NCI-H82 (cell line): ENCODE results near the gene SLC22A17.

ENCODE experiments used
- DNase-seq: peaks from one replicate; lab custom pipeline; 2025; lab: John Stamatoyannopoulos, UW

Gene SLC22A17

DNA sequence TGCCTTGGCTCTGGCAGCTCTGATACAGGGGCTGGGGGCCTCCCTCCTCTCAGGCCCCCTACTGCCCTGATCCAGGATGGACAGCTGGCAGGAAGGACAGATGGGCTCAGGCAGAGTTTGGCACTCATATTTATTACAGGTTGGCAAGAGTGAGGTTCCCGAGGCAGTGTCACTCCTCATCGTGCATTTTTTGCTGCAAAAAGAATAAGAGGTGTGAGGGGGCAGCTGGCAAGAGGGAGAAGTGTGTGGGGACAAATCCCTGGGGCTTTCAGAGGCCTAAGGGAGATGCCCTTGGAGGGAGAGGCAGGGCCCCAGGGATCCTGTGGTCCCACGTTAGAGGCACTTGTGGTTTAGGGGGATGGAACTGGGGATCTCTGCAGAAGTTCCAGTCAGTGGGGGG is 29.2 kb upstream of the SLC22A17 start:
- DNase-seq: no peak

DNA sequence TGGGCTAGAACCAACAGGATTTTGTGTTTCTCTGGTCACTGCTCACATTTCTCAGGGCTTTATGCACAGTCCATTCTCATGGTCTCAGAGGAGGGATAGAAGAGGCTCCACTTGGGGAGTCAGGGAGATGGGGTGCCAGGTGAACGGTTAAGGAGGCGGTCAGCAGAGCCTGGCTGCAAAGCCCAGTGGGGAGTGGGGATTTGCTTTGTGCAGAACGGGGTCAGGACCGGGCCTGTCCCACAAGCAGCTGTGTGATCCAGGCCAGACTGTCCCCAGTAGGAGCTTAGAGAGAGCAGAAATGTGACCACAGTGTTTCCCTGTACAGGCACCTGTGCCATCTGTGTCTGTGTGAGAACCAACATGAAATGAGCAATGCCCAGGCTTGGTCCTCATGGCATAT is 28.3 kb upstream of the SLC22A17 start:
- no peak for DNase-seq

DNA sequence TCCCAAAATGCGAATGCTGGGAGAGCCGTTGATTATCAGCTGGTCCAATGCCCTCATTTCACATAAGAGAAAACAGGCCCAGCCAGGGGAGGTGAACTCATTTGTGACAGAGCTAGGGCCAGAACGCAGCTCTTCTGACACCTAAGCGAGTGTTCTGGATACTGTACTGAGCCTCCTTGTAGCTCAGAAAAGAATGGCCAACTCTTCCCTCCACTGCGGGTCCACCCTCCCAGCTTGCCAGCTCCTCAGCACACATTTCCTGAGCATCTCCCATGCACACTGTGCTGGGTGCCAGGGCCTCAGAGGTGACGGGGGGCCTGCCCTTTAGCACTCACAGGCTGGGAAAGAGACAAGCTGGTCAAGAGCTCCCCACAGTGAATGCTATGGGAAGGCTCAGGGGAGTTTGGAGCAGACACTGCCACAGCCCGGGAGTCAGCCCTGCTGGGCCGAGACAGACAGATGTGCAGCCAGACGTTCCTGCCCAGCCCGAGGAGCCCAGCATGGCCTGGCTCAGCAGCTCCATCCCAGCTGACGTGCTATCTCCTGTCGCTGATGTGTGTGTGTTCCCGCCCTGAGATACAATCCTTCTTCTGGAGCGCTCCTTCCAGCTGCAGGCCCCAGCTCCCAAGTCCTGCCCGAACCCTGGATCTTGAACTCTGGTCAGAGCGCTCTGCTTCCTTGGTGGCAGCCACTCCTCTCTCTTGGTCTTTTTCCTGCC is 27.7 kb upstream of the SLC22A17 start:
- DNase-seq: no peak

- DNase-seq: peak; percentile 98
Observed at GRCh38 chr14:23379366-23380196, 26.9 kb upstream of the SLC22A17 start.

- DNase-seq: no peak
Observed at GRCh38 chr14:23378612-23379220, 26.0 kb upstream of the SLC22A17 start.

- DNase-seq: no peak
Observed at GRCh38 chr14:23377573-23378563, 25.2 kb upstream of the SLC22A17 start.

- no peak for DNase-seq
Observed at GRCh38 chr14:23377198-23377550, 24.5 kb upstream of the SLC22A17 start.

DNA sequence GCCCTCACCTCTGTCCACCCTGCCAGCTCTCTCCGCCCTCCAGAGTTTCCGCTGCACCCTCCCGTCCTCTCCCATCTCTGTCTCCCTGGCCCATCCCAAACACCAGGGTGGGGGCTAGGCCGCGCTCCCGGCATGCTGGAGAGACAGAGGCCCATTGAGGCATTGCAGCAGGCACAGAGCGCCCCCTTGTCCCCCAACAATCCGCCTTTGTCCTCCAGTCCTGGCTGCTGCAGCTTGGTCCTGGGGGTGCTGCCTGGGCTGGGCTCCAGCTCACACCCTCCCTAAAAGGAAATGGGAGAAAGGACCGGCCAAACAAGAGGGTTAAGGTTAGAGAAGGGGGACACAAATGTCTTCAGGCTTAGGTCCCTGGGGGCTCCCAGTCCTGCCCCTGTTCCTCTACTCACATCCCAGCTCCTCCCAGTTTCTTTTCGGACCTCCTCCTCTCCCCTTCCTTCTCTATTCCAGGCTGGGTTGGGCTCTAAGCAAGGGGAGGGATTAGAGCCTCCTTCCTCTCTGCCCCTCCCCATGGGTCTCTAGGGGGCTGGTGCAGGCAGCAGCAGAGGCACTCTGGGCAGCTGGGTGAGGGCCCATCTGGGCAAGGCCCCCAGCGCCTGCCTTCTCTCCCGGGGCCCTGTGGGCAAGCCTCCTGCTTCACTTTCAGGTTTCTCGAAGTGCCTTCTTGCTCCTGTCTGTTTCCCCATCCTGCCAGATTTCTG is 24.0 kb upstream of the SLC22A17 start, which contains the start of gene CMTM5:
Gene CMTM5, plus strand, starts transcription at position 565 of the 716 bp plus-strand sequence. CDS start 206 bp downstream, outside the sequence.
- DNase-seq: peak; percentile 96

GRCh38 chr14:23375527-23376251 is 23.0 kb upstream of the SLC22A17 start:
- no peak for DNase-seq

DNA sequence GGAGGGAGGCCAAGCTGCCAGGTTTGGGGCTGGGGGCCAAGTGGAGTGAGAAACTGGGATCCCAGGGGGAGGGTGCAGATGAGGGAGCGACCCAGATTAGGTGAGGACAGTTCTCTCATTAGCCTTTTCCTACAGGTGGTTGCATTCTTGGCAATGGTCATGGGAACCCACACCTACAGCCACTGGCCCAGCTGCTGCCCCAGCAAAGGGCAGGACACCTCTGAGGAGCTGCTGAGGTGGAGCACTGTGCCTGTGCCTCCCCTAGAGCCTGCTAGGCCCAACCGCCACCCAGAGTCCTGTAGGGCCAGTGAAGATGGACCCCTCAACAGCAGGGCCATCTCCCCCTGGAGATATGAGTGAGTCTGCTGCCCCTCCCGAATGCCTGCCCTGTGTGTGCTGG is 20.4 kb upstream of the SLC22A17 start:
- no peak for DNase-seq

DNA sequence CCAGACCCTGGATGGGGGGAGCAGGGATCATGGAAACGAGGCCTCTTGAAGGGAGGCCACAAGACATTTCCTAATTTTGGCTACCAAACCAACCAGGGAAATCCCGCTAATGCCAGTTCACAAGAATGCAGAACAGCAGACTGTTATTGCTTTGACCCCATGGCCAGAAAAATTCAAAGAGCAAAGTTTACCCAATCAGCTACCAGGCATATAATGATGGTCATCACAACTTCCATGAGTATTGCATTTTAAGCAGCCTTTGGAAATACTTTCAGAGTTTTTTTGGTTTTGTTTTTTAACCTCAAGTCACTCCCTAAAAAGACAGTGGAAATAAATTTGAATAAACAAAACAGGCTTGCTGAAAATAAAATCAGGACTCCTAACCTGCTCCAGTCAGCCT is 19.8 kb upstream of the SLC22A17 start, which contains the start of gene IL25:
Gene IL25, plus strand, starts transcription at position 301 of the 400 bp plus-strand sequence.
- no peak for DNase-seq

DNA sequence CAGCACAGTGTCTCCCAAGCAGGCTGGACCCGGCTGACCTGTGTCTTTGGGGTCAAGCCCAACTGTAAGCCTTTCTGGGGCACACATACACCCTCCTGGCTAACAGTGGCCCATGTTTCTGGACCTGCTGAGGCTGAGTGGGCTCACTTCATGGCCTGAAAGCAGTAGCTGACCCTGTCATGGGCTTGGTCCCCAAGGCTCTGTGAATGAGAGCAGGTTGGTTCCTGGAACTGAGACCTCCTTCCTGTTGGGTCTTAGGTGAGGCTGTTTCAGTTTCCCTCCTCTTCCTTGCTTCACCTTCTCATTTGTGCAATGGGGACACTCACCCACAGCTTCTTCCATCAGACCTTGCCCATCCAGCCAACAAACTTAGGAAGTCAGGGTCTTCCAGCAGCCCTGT is 19.2 kb upstream of the SLC22A17 start:
- no peak for DNase-seq

- DNase-seq: no peak
Observed at GRCh38 chr14:23370221-23370620, 17.5 kb upstream of the SLC22A17 start.

DNA sequence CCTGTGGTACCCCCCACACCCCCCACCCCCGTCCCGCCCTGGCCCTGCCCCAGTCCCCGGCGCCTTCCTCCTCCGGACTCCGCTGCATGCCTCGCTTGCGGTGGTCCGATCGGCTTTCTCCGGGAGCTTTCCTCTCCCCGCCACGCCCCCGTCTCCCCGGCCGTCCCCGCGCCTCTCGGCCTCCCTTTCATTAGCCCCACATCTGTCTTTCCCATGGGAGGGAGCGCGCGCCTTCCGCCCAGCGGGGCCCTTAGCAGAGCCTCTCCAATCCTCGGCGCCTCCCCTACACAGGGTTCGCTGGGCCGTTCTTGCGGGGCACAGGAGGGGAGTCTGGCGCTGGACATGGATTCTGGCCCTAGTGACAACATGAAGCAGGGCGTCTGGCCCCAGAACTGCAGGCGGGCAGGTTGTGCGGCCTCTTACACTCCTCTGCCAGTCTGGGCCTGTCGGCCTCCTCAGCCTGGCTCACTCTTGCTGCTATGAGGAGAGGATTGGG is 13.8 kb upstream of the SLC22A17 start:
- DNase-seq: peak; percentile 100

GRCh38 chr14:23365732-23366425 is 13.2 kb upstream of the SLC22A17 start:
- peak; percentile 100 for DNase-seq

DNA sequence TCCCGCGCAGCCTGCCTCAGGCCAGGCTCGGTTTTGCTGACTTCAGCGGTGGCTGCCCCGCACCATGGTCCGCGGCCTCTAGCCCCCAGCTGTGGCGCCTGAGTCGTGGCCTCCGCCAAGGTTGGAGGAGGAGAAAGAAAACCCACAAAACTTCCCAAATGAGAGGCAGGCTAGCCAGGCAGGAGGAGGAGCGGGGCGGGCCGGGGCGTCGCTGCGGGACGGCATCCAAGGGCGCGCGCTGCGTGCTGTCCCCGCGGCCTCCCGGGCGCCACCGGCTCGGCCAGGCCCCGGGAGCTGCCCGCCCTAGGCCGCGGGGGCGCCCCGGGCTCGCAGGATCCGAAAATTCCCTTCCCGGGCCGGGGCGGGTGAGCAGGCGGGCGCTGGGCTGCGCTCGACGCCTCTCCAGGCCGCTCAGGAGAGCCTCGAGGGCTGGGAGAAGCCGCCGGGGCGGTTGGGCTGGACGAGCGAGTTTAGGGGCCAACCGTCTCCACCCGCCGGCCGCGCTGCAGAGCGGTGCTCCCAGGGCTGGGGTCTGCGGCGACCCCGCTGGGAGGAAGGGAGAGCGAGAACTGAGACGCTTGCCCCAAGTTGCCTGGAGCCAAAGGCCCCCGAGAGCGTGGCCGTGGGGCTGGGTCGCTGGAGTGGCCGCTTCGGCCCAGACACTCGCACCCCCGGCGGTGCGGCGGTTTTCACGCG is 12.5 kb upstream of the SLC22A17 start, which contains the start of gene EFS:
Gene EFS, minus strand, starts transcription at position 137 of the 696 bp plus-strand sequence. CDS start 147 bp downstream, outside the sequence.
- DNase-seq: peak; percentile 84

GRCh38 chr14:23364164-23365035 is 11.7 kb upstream of the SLC22A17 start:
- DNase-seq: peak; percentile 92

DNA sequence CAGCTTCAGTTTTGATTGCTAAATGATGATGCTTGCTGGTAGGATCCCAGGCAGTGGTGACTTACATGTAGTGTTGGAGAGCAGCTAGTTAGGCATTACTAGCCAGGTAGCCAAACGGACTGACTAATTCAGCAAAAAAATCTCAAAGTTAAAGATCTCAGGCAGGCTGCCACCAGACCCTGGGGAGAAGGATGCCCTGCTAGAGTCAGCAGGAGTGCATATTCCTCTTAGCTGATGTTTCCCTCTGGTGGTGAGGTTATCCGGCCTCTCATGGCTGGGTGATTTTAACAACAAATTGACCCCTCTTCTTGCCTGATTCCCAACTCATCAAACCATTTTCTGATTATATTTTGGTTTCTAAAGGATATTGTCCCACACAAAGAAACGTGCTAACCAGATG is 9.5 kb upstream of the SLC22A17 start:
- DNase-seq: peak; percentile 84
